ENCODE measurements around the gene GDI1.

The GDI1 gene

GRCh38 chrX:154409222-154409871 is 27.6 kb upstream of the GDI1 start, which contains the start of gene DNASE1L1:
DNASE1L1 (minus strand) TSS chrX:154409254; CDS start chrX:154405568, 3,686 bp downstream.
- no peak for DNase-seq

- peak; percentile 38 for DNase-seq
These were observed 25.0 kb upstream of the GDI1 start for GRCh38 chrX:154411981-154412340.

GRCh38 chrX:154412468-154412867 is 24.5 kb upstream of the GDI1 start:
- peak; percentile 33 for DNase-seq

GRCh38 chrX:154413142-154413541 is 23.8 kb upstream of the GDI1 start:
- DNase-seq: no peak

- DNase-seq: no peak
These were observed 19.8 kb upstream of the GDI1 start for GRCh38 chrX:154417157-154417556.

GRCh38 chrX:154419189-154419588 is 17.8 kb upstream of the GDI1 start:
- DNase-seq: no peak

- DNase-seq: no peak
These were observed 17.1 kb upstream of the GDI1 start for GRCh38 chrX:154419688-154420401.

GRCh38 chrX:154420402-154420756 is 16.6 kb upstream of the GDI1 start:
- no peak for DNase-seq

- DNase-seq: no peak
These were observed 9.8 kb upstream of the GDI1 start for GRCh38 chrX:154426916-154427770.

- DNase-seq: peak; percentile 88
These were observed 8.5 kb upstream of the GDI1 start, which contains the start of gene ATP6AP1 for GRCh38 chrX:154428176-154429171. ATP6AP1 (plus strand) TSS chrX:154428677; CDS start chrX:154428693, 16 bp downstream.

GRCh38 chrX:154429711-154430110 is 7.2 kb upstream of the GDI1 start:
- DNase-seq: no peak

GRCh38 chrX:154430479-154430878 is 6.5 kb upstream of the GDI1 start:
- no peak for DNase-seq

GRCh38 chrX:154430916-154431315 is 6.0 kb upstream of the GDI1 start:
- no peak for DNase-seq

GRCh38 chrX:154431341-154431740 is 5.6 kb upstream of the GDI1 start:
- no peak for DNase-seq

- DNase-seq: no peak
These were observed 4.7 kb upstream of the GDI1 start for GRCh38 chrX:154432210-154432609.

GRCh38 chrX:154433605-154434004 is 3.3 kb upstream of the GDI1 start:
- no peak for DNase-seq

- DNase-seq: no peak
These were observed 2.4 kb upstream of the GDI1 start for GRCh38 chrX:154434394-154435168.

GRCh38 chrX:154435171-154435733 is 1.7 kb upstream of the GDI1 start:
- DNase-seq: no peak

GRCh38 chrX:154436374-154436982 is 476 bp upstream of the GDI1 start:
- peak; percentile 55 for DNase-seq

Data from central memory CD4-positive, alpha-beta T cell (primary cell).